HepG2 (cell line): ENCODE measurements around the gene SEMA3B. TPM values are rescaled to one million over a fixed set of nuclear protein-coding genes. Genes with fewer than 3 reads are reported as not detected.

Experiments used
- BORCS8-MEF2B ChIP-seq: sonication (generic); formaldehyde crosslinking; IDR thresholded peaks from 2 replicates; pipeline ENCODE4 v1.8.0; 2022; ENCODE audit warnings: mild to moderate bottlenecking, missing genetic modification reagents
- CBX1 ChIP-seq: IDR thresholded peaks from one replicate; pipeline ENCODE4 v1.6.1; 2016; ENCODE audit warnings: antibody characterized with exemption, low read depth
- ERF ChIP-seq: IDR thresholded peaks from 2 replicates; pipeline ENCODE4 v1.6.1; 2018; ENCODE audit warnings: missing biosample characterization, missing genetic modification reagents
- GABPA ChIP-seq, 2 experiments: IDR thresholded peaks; 2 replicates each; pipeline ENCODE4 v1.6.1; 2011 to 2016; ENCODE audit warnings: low read depth in 2 of 2, low read length in 1 of 2, missing biosample characterization in 1 of 2, missing genetic modification characterization in 1 of 2
- HMGXB4 ChIP-seq, 2 experiments: sonication (generic) in 1 of 2; formaldehyde crosslinking in 1 of 2; IDR thresholded peaks; 2 replicates each; pipeline versions ENCODE4 v1.4.0 to v1.6.1; 2018 to 2020; ENCODE audit warnings: missing genetic modification reagents in 2 of 2, borderline replicate concordance in 1 of 2, low read depth in 1 of 2, mild to moderate bottlenecking in 1 of 2, missing biosample characterization in 1 of 2
- HNRNPH1 ChIP-seq: fragments of 200-400 bp; formaldehyde crosslinking; optimal IDR thresholded peaks from 2 replicates; pipeline ENCODE3; 2017; ENCODE audit warnings: mild to moderate bottlenecking, low read depth, low read length
- MIER2 ChIP-seq: IDR thresholded peaks from 2 replicates; pipeline ENCODE4 v1.6.1; 2016; ENCODE audit warnings: missing biosample characterization, missing genetic modification reagents
- MYC ChIP-seq: sonication (generic); formaldehyde crosslinking; IDR thresholded peaks from 2 replicates; pipeline ENCODE4 v1.9.0; 2021; ENCODE audit warnings: missing genetic modification reagents, borderline replicate concordance
- SIN3A ChIP-seq: IDR thresholded peaks from 2 replicates; pipeline ENCODE4 v1.6.1; 2011; ENCODE audit warnings: low read depth, mild to moderate bottlenecking, control low read depth, low read length, borderline replicate concordance
- TARDBP ChIP-seq: sonication (generic); formaldehyde crosslinking; IDR thresholded peaks from 2 replicates; pipeline ENCODE4 v1.8.0; 2022; ENCODE audit warnings: mild to moderate bottlenecking, missing genetic modification reagents
- TGIF2 ChIP-seq: IDR thresholded peaks from 2 replicates; pipeline ENCODE4 v1.6.1; 2016; ENCODE audit warnings: control low read depth, missing compliant biosample characterization
- TRAFD1 ChIP-seq: sonication (generic); formaldehyde crosslinking; IDR thresholded peaks from 2 replicates; pipeline ENCODE4 v1.5.1; 2020; ENCODE audit warnings: missing genetic modification reagents, mild to moderate bottlenecking, borderline replicate concordance
- XRCC5 ChIP-seq: fragments of 200-400 bp; formaldehyde crosslinking; optimal IDR thresholded peaks from 2 replicates; pipeline ENCODE3; 2017; ENCODE audit warnings: mild to moderate bottlenecking, low read length
- YY1 ChIP-seq: IDR thresholded peaks from 2 replicates; pipeline ENCODE4 v1.6.1; 2011; ENCODE audit warnings: low read length, low read depth, moderate library complexity, mild to moderate bottlenecking; ENCODE audit not compliant: insufficient read depth, insufficient replicate concordance
- ZFAT ChIP-seq: sonication (generic); formaldehyde crosslinking; conservative IDR thresholded peaks from 2 replicates; pipeline ENCODE4 v1.8.1; 2023; ENCODE audit warnings: missing genetic modification reagents, inconsistent platforms
- ZNF207 ChIP-seq: fragments of 450-650 bp; IDR thresholded peaks from 2 replicates; pipeline ENCODE4 v1.6.1; 2016; ENCODE audit warnings: antibody characterized with exemption, borderline replicate concordance
- ZNF343 ChIP-seq: sonication (generic); formaldehyde crosslinking; IDR thresholded peaks from 2 replicates; pipeline ENCODE4 v1.4.0; 2020; ENCODE audit warnings: mild to moderate bottlenecking, missing genetic modification reagents
- ZNF446 ChIP-seq: sonication (generic); formaldehyde crosslinking; IDR thresholded peaks from 2 replicates; pipeline ENCODE4 v1.5.0; 2020; ENCODE audit warnings: mild to moderate bottlenecking, missing genetic modification reagents
- ZNF558 ChIP-seq: sonication (generic); formaldehyde crosslinking; IDR thresholded peaks from 2 replicates; pipeline ENCODE4 v1.9.0; 2022; ENCODE audit warnings: mild to moderate bottlenecking, missing genetic modification reagents, borderline replicate concordance
- ZNF614 ChIP-seq: IDR thresholded peaks from 2 replicates; pipeline ENCODE4 v1.6.1; 2018; ENCODE audit warnings: missing biosample characterization, missing genetic modification reagents, inconsistent platforms, borderline replicate concordance
- ZNF709 ChIP-seq: sonication (generic); formaldehyde crosslinking; IDR thresholded peaks from 2 replicates; pipeline ENCODE4 v1.5.0; 2020; ENCODE audit warnings: mild to moderate bottlenecking, missing genetic modification reagents
- ZNF776 ChIP-seq: sonication (generic); formaldehyde crosslinking; IDR thresholded peaks from 2 replicates; pipeline ENCODE4 v1.4.0; 2020; ENCODE audit warnings: mild to moderate bottlenecking, missing genetic modification reagents
- ZNF781 ChIP-seq: sonication (generic); formaldehyde crosslinking; IDR thresholded peaks from 2 replicates; pipeline ENCODE4 v1.5.1; 2020; ENCODE audit warnings: borderline replicate concordance, mild to moderate bottlenecking, missing genetic modification reagents; ENCODE audit errors: not compliant biosample characterization
- ZNF839 ChIP-seq: sonication (generic); formaldehyde crosslinking; IDR thresholded peaks from 2 replicates; pipeline ENCODE4 v1.4.0; 2020; ENCODE audit warnings: missing genetic modification reagents, mild to moderate bottlenecking, borderline replicate concordance
- ZNF879 ChIP-seq: sonication (generic); formaldehyde crosslinking; IDR thresholded peaks from 2 replicates; pipeline ENCODE4 v1.8.1; 2023; ENCODE audit warnings: missing genetic modification reagents
- polyA plus RNA-seq, 8 experiments: library from polyadenylated mRNA; depleted of rRNA in 3 of 8; stranded (reverse) in 7 of 8; unstranded in 1 of 8; fragments of >200 nt; fragmentation: Illumina TruSeq in 4 of 8; extraction: Trizol in 4 of 8; gene quantifications; 2 replicates each; pipeline versions ENCODE4 v1.2.1 to v1.2.3, GENCODE V29; 2011 to 2016; ENCODE audit warnings: low read depth in 4 of 8, missing spikeins in 1 of 8, mixed read lengths in 1 of 8; ENCODE audit not compliant: insufficient read depth in 1 of 8
- total RNA-seq, 5 experiments: library from RNA; depleted of rRNA; stranded (reverse); fragments of >200 nt; fragmentation: Illumina TruSeq; extraction: Trizol; gene quantifications; 2 replicates each; pipeline ENCODE4 v1.2.3, GENCODE V29; 2016; ENCODE audit warnings: low read depth in 1 of 5

Gene SEMA3B
- total and polyA plus RNA-seq, 2 of the 13 experiments (the other 11 are each of a cell fraction or from before 2014, with no cell fraction given): 93.2 to 158 TPM

- TF ChIP-seq HMGXB4 (CRISPR knock-in tag; IDR thresholded peaks at IDR 0.05; ENCODE audit: borderline replicate concordance in 1 of 2, low read depth in 1 of 2): peak; percentile 37 to 59; a peak in 2 of 4 replicates
- TF ChIP-seq ERF (CRISPR knock-in tag): no peak; the same call in 1 of the 2 replicates
- 0 out of 2 replicates have a peak, but pooled peaks have one; percentile 66 for TF ChIP-seq ZNF558 (CRISPR knock-in tag)
- TF ChIP-seq HNRNPH1: peak; percentile 31
- TF ChIP-seq ZNF709 (CRISPR knock-in tag): 0 out of 2 replicates have a peak, but pooled peaks have one; percentile 23
- no peak for TF ChIP-seq ZNF879 (CRISPR knock-in tag)
- TF ChIP-seq ZNF343: 0 out of 2 replicates have a peak, but pooled peaks have one; percentile 60
- peak; percentile 67 for TF ChIP-seq YY1
- TF ChIP-seq SIN3A: peak; percentile 73; the same call in 1 of the 2 replicates
- TF ChIP-seq ZNF781: peak; percentile 67
- TF ChIP-seq CBX1: peak; percentile 41
- TF ChIP-seq ZNF614 (CRISPR knock-in tag): 0 out of 2 replicates have a peak, but pooled peaks have one; percentile 53
- TF ChIP-seq ZFAT (CRISPR knock-in tag): no peak
- no peak for TF ChIP-seq GABPA (IDR thresholded peaks at IDR 0.05; ENCODE audit: low read depth, low read length)
- TF ChIP-seq GABPA (CRISPR knock-in tag; IDR thresholded peaks at IDR 0.05; ENCODE audit: low read depth): peak; percentile 23; the same call in 1 of the 2 replicates
- TF ChIP-seq ZNF776: no peak; the same call in 1 of the 2 replicates
- no peak for TF ChIP-seq MIER2 (CRISPR knock-in tag)
- 0 out of 2 replicates have a peak, but pooled peaks have one; percentile 59 for TF ChIP-seq ZNF839 (CRISPR knock-in tag)
- TF ChIP-seq TRAFD1 (CRISPR knock-in tag): 0 out of 2 replicates have a peak, but pooled peaks have one; percentile 3
- no peak for TF ChIP-seq ZNF207
- no peak for TF ChIP-seq ZNF446
- TF ChIP-seq MYC (CRISPR knock-in tag): peak; percentile 48; the same call in 1 of the 2 replicates
- no peak for TF ChIP-seq BORCS8-MEF2B (CRISPR knock-in tag)
- peak; percentile 55 for TF ChIP-seq XRCC5
- TF ChIP-seq TGIF2: no peak
- TF ChIP-seq TARDBP: no peak; the same call in 1 of the 2 replicates
Observed at GRCh38 chr3:50321336-50322114, 52.6 kb downstream of the SEMA3B start (continued).
